ENCODE data around the gene DPPA4.
"Not testable (repeated sequence)": the region's sequence is repeated elsewhere in the genome, so short reads cannot be mapped to it uniquely, and the experiment has no call there.

Gene DPPA4

GRCh38 chr3:109337393-109337792, at the start of gene DPPA4:
TSS of gene DPPA4 (minus strand) at chr3:109337546. CDS start at chr3:109337517, 29 bp downstream.
- DNase-seq (ENCODE audit: low read depth) = no peak

GRCh38 chr3:109385442-109386318, 48.3 kb upstream of the DPPA4 start:
- no peak for DNase-seq (ENCODE audit: low read depth)

- no peak for DNase-seq (ENCODE audit: low read depth)
Measured at GRCh38 chr3:109384164-109384563, 46.8 kb upstream of the DPPA4 start.

GRCh38 chr3:109382588-109382987, 45.2 kb upstream of the DPPA4 start:
- no peak for DNase-seq (ENCODE audit: low read depth)

- no peak for DNase-seq (ENCODE audit: low read depth)
Measured at GRCh38 chr3:109375975-109376374, 38.6 kb upstream of the DPPA4 start.

GRCh38 chr3:109374434-109374833, 37.1 kb upstream of the DPPA4 start:
- DNase-seq (ENCODE audit: low read depth) = not testable (repeated sequence)

GRCh38 chr3:109373933-109374332, 36.6 kb upstream of the DPPA4 start:
- no peak for DNase-seq (ENCODE audit: low read depth)

GRCh38 chr3:109372639-109373038, 35.3 kb upstream of the DPPA4 start:
- DNase-seq (ENCODE audit: low read depth) = no peak

- no peak for DNase-seq (ENCODE audit: low read depth)
Measured at GRCh38 chr3:109369510-109369909, 32.2 kb upstream of the DPPA4 start.

- no peak for DNase-seq (ENCODE audit: low read depth)
Measured at GRCh38 chr3:109364088-109364487, 26.7 kb upstream of the DPPA4 start.

GRCh38 chr3:109363634-109364033, 26.3 kb upstream of the DPPA4 start:
- DNase-seq (ENCODE audit: low read depth) = no peak

GRCh38 chr3:109362823-109363222, 25.5 kb upstream of the DPPA4 start:
- no peak for DNase-seq (ENCODE audit: low read depth)

- not testable (repeated sequence) for DNase-seq (ENCODE audit: low read depth)
Measured at GRCh38 chr3:109358809-109359208, 21.5 kb upstream of the DPPA4 start.

- no peak for DNase-seq (ENCODE audit: low read depth)
Measured at GRCh38 chr3:109356442-109357155, 19.3 kb upstream of the DPPA4 start.

GRCh38 chr3:109355625-109356441, 18.5 kb upstream of the DPPA4 start:
- no peak for DNase-seq (ENCODE audit: low read depth)

GRCh38 chr3:109353057-109353456, 15.7 kb upstream of the DPPA4 start:
- DNase-seq (ENCODE audit: low read depth) = no peak

- no peak for DNase-seq (ENCODE audit: low read depth)
Measured at GRCh38 chr3:109351231-109351630, 13.9 kb upstream of the DPPA4 start.

GRCh38 chr3:109346770-109347295, 9.5 kb upstream of the DPPA4 start:
- no peak for DNase-seq (ENCODE audit: low read depth)

- DNase-seq (ENCODE audit: low read depth) = no peak
Measured at GRCh38 chr3:109346099-109346498, 8.8 kb upstream of the DPPA4 start.

GRCh38 chr3:109339714-109340648, 2.6 kb upstream of the DPPA4 start:
- DNase-seq (ENCODE audit: low read depth) = no peak

GRCh38 chr3:109339197-109339596, 1.9 kb upstream of the DPPA4 start:
- DNase-seq (ENCODE audit: low read depth) = no peak
